Measurements from ENCODE around the gene CHST11. TPM values are rescaled to one million over a fixed set of nuclear protein-coding genes. Genes with fewer than 3 reads are reported as not detected.

The CHST11 gene
- total and polyA plus RNA-seq, 10 of the 15 experiments (the other 5 are each of a cell fraction or from before 2014, with no cell fraction given) = 1.9 to 38.1 (median 17.2) TPM

DNA sequence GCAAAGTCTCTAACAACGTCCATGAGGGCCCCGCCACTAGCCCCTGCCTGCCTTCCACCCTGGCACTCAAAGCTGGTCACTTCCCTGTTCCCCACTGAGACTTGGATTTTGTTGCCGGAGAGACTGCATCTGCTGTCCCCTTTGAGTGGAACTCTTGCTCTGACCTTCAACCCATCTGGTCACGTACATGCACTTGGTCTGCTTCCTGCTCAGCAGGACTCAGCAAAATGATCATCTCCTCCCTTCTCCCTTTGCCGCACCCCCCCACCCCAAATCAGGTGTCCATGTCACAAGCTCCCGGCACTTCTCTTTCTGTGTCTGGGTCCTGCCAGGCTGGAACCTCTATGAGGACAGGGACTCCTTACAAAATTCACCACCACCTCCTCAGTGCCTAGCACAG lies 180.9 kb downstream of the CHST11 start:
- Histone ChIP-seq H3K4me1 (ENCODE audit: control insufficient read depth, insufficient read depth, low read length) (peaks cover 21% of the 10 kb centered on the region), H2AFZ (ENCODE audit: control insufficient read depth, low read depth, low read length) (no peak overlapping the region), H3K27ac (ENCODE audit: control insufficient read depth, insufficient read depth) (no peak overlapping the region), H3K79me2 (ENCODE audit: control insufficient read depth, insufficient read depth, low read length) (peaks cover 9% of the 10 kb centered on the region), H3K27me3 (replicated peaks in 1 of 2; ENCODE audit: control insufficient read depth in 2 of 2, insufficient read depth in 2 of 2, low read length in 1 of 2) (no peaks in the 10 kb centered on the region), H3K4me2 (ENCODE audit: control insufficient read depth, insufficient read depth) (no peak overlapping the region), H3K9me3 (replicated peaks; ENCODE audit: control insufficient read depth, insufficient read depth, low read length) (peaks cover 16% of the 10 kb centered on the region), H3K36me3 (ENCODE audit: control insufficient read depth in 2 of 2, insufficient read depth in 2 of 2, low read length in 1 of 2) (peaks cover 2 to 8% of the 10 kb centered on the region in 2 experiments; a peak in 3 of 4 replicates), H3K4me3 (no peak overlapping the region), H4K20me1 (ENCODE audit: control insufficient read depth, insufficient read depth) (no peaks in the 10 kb centered on the region), H3K9ac (ENCODE audit: control insufficient read depth, insufficient read depth, low read length) (no peak overlapping the region)
- no TSS peak for BruUV-seq (replicated peaks)
- CTCF ChIA-PET = interaction anchor here (1.2 to 2.4 kb wide), 2 partner anchors 55 to 256 kb away, joined by 3 to 11 read pairs; no protein-coding TSS in a partner anchor
- DNase-seq (ENCODE audit: low read depth, low spot score) (no peak), ATAC-seq (no peak), FAIRE-seq (no peak)
- in situ Hi-C loops (cut with MboI) = no loop called here
- RAD21 ChIA-PET (ENCODE audit: unreplicated experiment) = interaction anchor here (0.6 to 2.0 kb wide), 4 partner anchors 28 to 159 kb away, joined by 3 to 7 read pairs (median 5); no protein-coding TSS in a partner anchor
- SMC1A ChIA-PET (ENCODE audit: uncharacterized antibody, unreplicated experiment) = interaction anchor here (1.0 to 2.8 kb wide), 3 partner anchors 19 to 178 kb away, joined by 3 to 11 read pairs (median 4); no protein-coding TSS in a partner anchor
- intact Hi-C loops (cut with micrococcal nuclease; ENCODE audit: unreplicated experiment) = no loop called here
- POLR2A ChIA-PET = interaction anchor here (1.6 kb wide), 1 partner anchor 17 kb away, joined by 3 read pairs; no protein-coding TSS in a partner anchor
- 83% methylated on average over 6 of the region's 6 CpGs for WGBS (ENCODE audit: insufficient coverage, insufficient replicate concordance, low lambda C conversion rate, missing lambda C conversion rate)
- TF ChIP-seq KLF5 (IDR thresholded peaks at IDR 0.05; ENCODE audit: partially characterized antibody) = no peak
- TF ChIP-seq CREB1 (IDR thresholded peaks at IDR 0.05; ENCODE audit: low read depth) = no peak
- TF ChIP-seq BCL3 (IDR thresholded peaks at IDR 0.05; ENCODE audit: borderline replicate concordance, insufficient read depth, low read depth, low read length, poor library complexity, severe bottlenecking) = no peak
- no peak for TF ChIP-seq JUNB (IDR thresholded peaks at IDR 0.05)
- no peak for TF ChIP-seq POLR2AphosphoS2 (IDR thresholded peaks at IDR 0.05; ENCODE audit: low read depth, low read length)
- TF ChIP-seq BHLHE40 (IDR thresholded peaks at IDR 0.05; ENCODE audit: borderline replicate concordance in 1 of 2, low read depth in 2 of 2, low read length in 1 of 2) = no peak
- TF ChIP-seq IKZF2 (IDR thresholded peaks at IDR 0.05) = no peak
- no peak for TF ChIP-seq CHD2 (IDR thresholded peaks at IDR 0.05; ENCODE audit: borderline replicate concordance, low read depth, low read length)
- no peak for TF ChIP-seq NFXL1 (IDR thresholded peaks at IDR 0.05; ENCODE audit: borderline replicate concordance)
- TF ChIP-seq CTCF (IDR thresholded peaks at IDR 0.05 in 2 of 3, conservative IDR thresholded peaks at IDR 0.05 in 1 of 3; ENCODE audit: control insufficient read depth in 2 of 3, extremely low read depth in 1 of 3, insufficient read depth in 1 of 3, low read depth in 3 of 3, low read length in 3 of 3) = no peak
- no peak for TF ChIP-seq POU2F2 (IDR thresholded peaks at IDR 0.05; ENCODE audit: borderline replicate concordance, low read depth, low read length)
- no peak for TF ChIP-seq PBX3 (IDR thresholded peaks at IDR 0.05; ENCODE audit: insufficient replicate concordance, low read depth, low read length)
- TF ChIP-seq GABPA (IDR thresholded peaks at IDR 0.05; ENCODE audit: low read depth) = no peak
- TF ChIP-seq, protein P1, sequence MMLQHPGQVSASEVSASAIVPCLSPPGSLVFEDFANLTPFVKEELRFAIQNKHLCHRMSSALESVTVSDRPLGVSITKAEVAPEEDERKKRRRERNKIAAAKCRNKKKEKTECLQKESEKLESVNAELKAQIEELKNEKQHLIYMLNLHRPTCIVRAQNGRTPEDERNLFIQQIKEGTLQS (IDR thresholded peaks at IDR 0.05; ENCODE audit: borderline replicate concordance, extremely low read depth, low read depth, low read length) = no peak
- TF ChIP-seq CREM (IDR thresholded peaks at IDR 0.05; ENCODE audit: low read depth) = no peak
